Embryonic facial prominence (tissue), 1 donor: ENCODE measurements around the gene OR5B3.
"Not testable (repeated sequence)": the region's sequence is repeated elsewhere in the genome, so short reads cannot be mapped to it uniquely, and the experiment has no call there.

ENCODE experiments used
- DNase-seq: peaks from one replicate; pipeline ENCODE4 v3.0.0-alpha.2; 2016; ENCODE audit errors: extremely low spot score

OR5B3 gene

GRCh38 chr11:58406774-58407173, at the start of gene OR5B3:
TSS of gene OR5B3 (minus strand) at chr11:58406874. CDS start at chr11:58403409, 3,465 bp downstream.
- no peak for DNase-seq

- no peak for DNase-seq
Measured at GRCh38 chr11:58451585-58451984, 44.9 kb upstream of the OR5B3 start.

DNA sequence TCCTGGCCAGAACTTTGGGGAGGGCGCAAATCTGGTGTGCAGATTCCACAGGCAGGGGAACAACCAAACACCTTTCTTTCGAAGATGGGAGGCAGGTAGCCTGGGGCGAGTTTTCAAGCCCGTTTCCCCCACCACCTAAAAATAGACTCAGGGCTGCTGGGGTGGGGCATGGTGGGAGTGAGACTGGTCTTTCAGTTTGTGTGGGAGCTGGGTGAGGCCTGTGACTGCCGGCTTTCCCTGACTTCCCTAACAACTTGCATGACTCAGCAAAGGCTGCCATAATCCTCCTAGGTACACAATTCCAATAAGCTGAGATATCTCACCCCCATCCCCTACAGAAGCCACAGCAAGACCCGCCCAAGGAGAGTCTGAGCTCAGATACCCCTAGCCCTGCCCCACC, 39.6 kb upstream of the OR5B3 start:
- DNase-seq, result no peak

DNA sequence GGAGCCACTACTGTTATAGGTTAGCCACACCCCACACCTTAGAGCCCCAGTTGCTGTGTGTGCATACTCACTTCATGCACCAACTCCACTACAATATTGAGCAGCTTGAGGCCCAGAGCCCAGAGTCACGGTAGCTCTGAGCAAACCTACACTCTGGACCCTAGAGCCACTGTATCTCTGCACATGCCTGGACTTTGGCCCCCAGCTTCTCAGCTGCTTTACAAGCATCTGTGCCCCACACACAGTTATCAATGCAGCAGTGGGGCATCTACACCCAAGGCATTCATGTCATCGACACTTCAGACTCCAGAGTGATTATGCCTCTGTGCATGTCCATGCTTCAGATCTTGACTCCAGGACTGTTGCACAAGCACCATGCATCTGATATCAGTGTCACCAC, 37.6 kb upstream of the OR5B3 start:
- no peak for DNase-seq

DNA sequence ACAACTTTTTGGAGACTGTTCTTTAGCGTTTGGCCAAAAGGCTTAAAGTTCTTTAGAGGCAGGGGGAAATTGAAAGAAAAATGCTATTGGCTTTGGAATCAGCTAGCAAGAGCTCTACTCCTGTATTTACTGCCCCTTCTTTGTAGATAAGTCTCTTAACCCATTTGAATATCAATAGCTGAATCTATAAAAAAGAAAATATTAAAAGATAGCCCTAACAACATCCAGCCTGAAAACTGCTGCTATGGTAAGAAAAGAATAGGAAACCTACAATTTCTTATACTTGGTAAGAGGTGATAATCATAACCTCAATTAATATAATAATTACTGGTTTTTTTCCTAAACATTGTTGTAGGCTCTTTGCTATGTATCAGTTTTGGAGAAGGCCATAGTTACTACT, 35.5 kb upstream of the OR5B3 start, which contains the start of gene OR5B12:
OR5B12 (minus strand) TSS at position 101 of the 400 bp plus-strand sequence. CDS start 2,085 bp downstream, outside the sequence.
- DNase-seq, result no peak

- no peak for DNase-seq
Measured at GRCh38 chr11:58438486-58438885, 31.8 kb upstream of the OR5B3 start.

DNA sequence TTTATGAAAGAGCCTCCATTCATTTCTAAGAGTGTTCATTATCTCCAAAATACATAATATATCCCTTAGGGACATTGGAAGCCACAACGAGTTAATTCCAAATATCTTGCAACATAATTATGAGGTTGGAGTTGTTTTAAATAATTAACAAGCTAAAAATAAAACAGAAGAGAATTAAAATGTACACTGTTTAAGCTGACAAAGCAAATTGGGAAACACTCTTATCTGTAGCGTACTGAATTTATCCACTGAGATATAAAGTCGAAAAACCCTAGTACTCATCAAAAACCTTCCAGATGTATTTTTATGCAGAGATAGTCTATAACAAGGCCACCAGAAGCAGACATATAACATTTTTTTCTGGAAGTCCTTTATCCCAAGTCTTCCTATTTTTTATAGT, 27.5 kb upstream of the OR5B3 start:
- no peak for DNase-seq

DNA sequence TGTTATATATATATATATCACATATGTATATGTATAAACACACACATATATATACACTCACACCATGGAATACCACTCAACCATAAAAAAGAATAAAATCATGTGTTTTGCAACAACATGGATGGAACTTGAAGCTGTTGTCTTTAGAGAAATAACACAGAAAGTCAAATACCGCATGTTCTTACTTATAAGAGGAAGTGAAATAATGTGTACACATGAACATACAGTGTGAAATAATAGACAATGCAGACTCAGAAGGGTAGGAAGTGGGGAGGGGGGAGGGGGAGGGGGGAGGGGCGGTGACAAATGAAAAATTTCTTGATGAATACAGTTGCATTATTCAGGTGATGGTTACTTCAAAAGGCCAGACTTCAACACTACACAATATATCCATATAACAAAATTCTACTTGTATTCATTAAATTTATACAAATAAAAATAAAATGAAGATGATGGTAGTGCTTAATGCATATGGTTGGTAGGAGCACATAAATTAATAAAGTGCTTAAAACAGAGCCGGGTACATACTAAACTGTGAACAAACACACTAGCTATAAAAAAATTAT, 27.0 kb upstream of the OR5B3 start:
- DNase-seq, result no peak

- no peak for DNase-seq
Measured at GRCh38 chr11:58429273-58429672, 22.6 kb upstream of the OR5B3 start.

DNA sequence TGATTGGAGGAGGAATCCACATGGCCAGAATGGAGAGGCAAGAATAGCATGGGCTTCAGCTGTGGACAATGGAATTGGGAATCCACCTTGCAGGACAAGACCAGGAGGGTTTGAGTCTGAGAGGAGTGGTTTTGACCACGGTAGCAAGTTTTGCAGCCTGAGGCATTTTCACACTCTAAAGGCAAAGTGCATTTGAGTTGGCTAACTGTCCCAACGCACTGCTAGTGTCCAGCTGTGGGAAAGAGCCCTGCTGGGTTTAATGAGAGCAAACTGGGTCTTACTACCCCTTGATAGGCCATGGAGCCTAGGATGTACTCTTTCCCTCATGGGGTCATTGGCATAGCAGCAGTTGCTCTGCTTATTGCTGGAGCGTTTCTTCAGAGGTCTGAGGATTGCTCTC, 21.3 kb upstream of the OR5B3 start, which contains the start of gene OR5B2:
OR5B2 (minus strand) TSS at position 101 of the 400 bp plus-strand sequence. CDS start 4,860 bp downstream, outside the sequence.
- DNase-seq, result no peak

GRCh38 chr11:58399622-58400021, 7.1 kb downstream of the OR5B3 start:
- DNase-seq, result not testable (repeated sequence)

DNA sequence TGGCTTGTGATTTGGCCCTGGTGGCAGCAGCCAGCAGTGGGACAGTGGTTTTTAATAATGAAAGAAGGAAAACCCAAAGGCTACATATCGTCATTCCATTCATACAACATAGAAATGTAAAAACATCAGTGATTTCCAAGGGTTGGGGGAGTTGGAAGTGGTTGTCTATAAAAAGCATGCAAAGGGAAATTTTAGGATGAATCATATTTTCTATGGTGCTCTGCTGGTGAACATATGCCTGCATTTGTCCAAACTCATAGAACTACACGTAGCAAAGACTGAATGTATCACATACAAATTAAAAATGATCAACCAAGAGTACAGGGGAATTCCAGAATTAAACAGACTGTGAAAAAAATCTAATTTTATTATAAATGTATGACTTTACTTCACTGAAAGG, 11.1 kb downstream of the OR5B3 start:
- no peak for DNase-seq

- DNase-seq, result no peak
Measured at GRCh38 chr11:58394195-58394594, 12.5 kb downstream of the OR5B3 start.

DNA sequence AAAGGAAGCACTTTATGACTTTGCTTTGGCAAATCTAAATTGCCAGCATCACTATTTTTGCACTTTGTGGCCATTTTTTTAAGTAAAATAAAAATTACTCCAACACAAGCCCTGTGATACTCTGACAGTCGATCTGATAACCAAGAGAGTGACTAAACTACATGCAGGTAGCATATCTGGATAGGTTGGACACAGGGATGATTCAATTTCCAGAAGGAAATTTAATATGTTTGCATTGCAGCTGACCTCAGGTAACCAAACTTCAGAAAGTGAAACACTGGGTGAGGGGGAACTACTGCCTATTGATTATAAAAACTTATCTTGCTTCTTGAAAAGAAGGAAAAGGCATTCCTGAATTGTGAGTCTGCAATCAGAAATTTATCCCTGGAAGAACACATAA, 13.9 kb downstream of the OR5B3 start:
- DNase-seq, result no peak

DNA sequence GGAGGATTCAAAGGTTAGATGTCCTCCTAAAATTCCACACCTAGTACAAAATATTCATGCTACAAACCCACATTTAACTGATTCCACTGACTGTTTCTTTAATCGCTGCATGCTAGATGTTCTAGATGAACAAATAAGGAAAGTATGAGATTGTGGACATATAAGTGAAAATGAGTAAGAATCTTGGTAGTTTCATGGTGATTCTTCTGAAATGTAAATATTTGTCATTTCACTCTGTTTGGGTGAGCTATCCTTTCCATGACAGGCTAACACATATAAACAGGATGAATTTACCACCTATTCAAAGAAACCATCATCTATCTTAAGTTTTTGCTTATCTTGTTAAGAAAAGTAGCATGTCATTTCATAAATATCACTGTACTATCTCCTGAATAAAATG, 14.8 kb downstream of the OR5B3 start:
- no peak for DNase-seq

- DNase-seq, result no peak
Measured at GRCh38 chr11:58390551-58391063, 16.1 kb downstream of the OR5B3 start.

- no peak for DNase-seq
Measured at GRCh38 chr11:58358969-58359368, 47.7 kb downstream of the OR5B3 start, which contains the start of gene OR5B17. TSS of gene OR5B17 (minus strand) at chr11:58359069. CDS start at chr11:58359069, 0 bp downstream.

- no peak for DNase-seq
Measured at GRCh38 chr11:58354727-58355126, 51.9 kb downstream of the OR5B3 start.
